Activated CD8-positive, alpha-beta T cell treated with anti-CD3 and anti-CD28 coated beads for 36 hours (primary cell): ENCODE results near the gene CACNA1C. TPM values are rescaled to one million over a fixed set of nuclear protein-coding genes. Genes with fewer than 3 reads are reported as not detected.

Experiments used
- ATAC-seq: fragments of 200-7000 bp; cut with Tn5 transposase; one replicate; pipeline ENCODE4 v1.10.0; 2021; ENCODE audit warnings: mild to moderate bottlenecking, moderate library complexity
- CTCF ChIA-PET: fragments of 350-600 bp; sonication (Branson Sonifier 250); formaldehyde crosslinking; loops from one replicate; lab custom pipeline; 2021; ENCODE audit warnings: antibody characterized with exemption; lab: Charles Lee
- POLR2A ChIA-PET: fragments of 350-600 bp; sonication (Branson Sonifier 250); formaldehyde crosslinking; loops from one replicate; lab custom pipeline; 2021; ENCODE audit warnings: antibody characterized with exemption; lab: Charles Lee
- DNase-seq: peaks from one replicate; pipeline ENCODE4 v3.0.0-alpha.2; 2020
- H3K27ac Mint-ChIP-seq: one replicate; pipeline ENCODE4 v1.8.0; 2021; ENCODE audit warnings: mild to moderate bottlenecking, mixed read lengths
- H3K27me3 Mint-ChIP-seq: one replicate; pipeline ENCODE4 v1.8.0; 2021; ENCODE audit warnings: mixed read lengths
- H3K36me3 Mint-ChIP-seq: one replicate; pipeline ENCODE4 v1.8.0; 2021; ENCODE audit warnings: low read depth, mixed read lengths
- H3K4me1 Mint-ChIP-seq: one replicate; pipeline ENCODE4 v1.8.0; 2021; ENCODE audit warnings: low read depth, mixed read lengths
- H3K4me3 Mint-ChIP-seq: one replicate; pipeline ENCODE4 v1.8.0; 2021; ENCODE audit warnings: mild to moderate bottlenecking, moderate library complexity, mixed read lengths
- H3K9me3 Mint-ChIP-seq: one replicate; pipeline ENCODE4 v1.8.0; 2021; ENCODE audit warnings: mixed read lengths
- CTCF ChIP-seq: fragments of 200-600 bp; IDR thresholded peaks from one replicate; pipeline ENCODE4 v1.8.0; 2022; ENCODE audit warnings: antibody characterized with exemption, mild to moderate bottlenecking
- intact Hi-C: fragments of 100-400 bp; cut with micrococcal nuclease; formaldehyde crosslinking; loops from one replicate; pipeline ENCODE4 v1.10.0; 2022
- total RNA-seq, 2 experiments: library from RNA; stranded (reverse); gene quantifications; one replicate each; pipeline ENCODE4 v1.2.3, GENCODE V29; 2021

The CACNA1C gene
- total RNA-seq, 2 experiments from 2014 or later: 0.02 to 0.05 TPM

DNA sequence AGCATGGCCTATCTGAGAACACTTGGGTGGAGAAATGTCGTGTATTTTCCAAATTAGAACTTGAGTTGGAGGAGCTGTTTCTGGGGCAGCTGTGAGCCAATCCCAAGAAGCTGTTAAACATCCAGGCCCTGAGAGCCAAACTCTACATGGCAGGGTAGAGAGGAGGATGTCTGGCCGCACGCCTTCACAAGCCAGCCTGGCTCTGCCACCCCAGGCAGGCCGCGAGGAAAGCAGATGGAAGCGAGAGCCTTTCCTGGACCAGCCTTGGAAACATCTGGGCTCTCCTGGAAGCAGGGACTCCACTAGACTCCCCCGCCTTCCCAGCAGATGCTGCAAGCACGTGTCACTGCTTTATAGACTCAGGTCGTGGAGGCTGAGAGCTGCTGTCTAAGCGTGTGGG, 429.2 kb downstream of the CACNA1C start:
- POLR2A ChIA-PET: no interaction called here
- DNase-seq (no peak), ATAC-seq (no peak)
- Mint-ChIP-seq H3K4me1 (no peaks in the 10 kb centered on the region), H3K9me3 (no peaks in the 10 kb centered on the region), H3K4me3 (no peak overlapping the region), H3K27me3 (no peaks in the 10 kb centered on the region), H3K27ac (no peak overlapping the region), H3K36me3 (no peaks in the 10 kb centered on the region)
- intact Hi-C loops: no loop called here
- CTCF ChIA-PET: no interaction called here
- no peak for TF ChIP-seq CTCF

DNA sequence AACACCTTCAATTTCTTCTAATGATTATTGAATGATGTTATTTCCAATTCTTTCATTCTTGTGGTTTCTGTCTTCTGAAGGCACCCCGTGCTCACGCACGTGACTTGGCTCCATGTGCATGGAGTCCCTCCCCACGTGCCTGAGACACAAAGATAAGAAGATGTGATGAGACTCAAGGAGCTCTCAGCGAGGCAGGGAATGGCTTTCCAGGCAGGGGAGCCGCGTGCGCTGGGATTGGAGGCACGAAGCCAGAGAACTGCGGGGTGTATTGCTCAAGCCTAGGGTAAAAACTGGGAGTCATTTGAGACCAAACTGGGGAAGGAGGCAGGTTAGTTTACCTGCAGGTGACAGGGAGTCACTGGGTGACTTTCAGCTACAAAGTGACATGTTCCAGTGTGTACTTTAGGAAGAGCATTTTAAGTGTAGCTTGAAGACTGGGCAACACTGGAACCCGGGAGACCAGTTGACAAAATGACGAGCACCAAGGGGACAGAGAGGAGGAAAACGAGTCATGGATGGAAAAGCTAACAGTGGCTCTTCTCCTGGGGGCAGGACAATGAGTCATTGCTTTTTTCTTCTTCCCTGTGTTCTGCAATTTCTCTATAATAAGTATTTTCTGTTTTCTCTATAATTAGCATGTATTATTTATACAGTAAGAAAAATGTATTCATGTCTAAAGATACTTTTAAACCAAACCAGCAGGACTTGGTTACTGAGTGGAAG, 430.3 kb downstream of the CACNA1C start:
- no peaks in the 10 kb centered on the region for H3K36me3 Mint-ChIP-seq
- H3K27ac Mint-ChIP-seq: no peak overlapping the region
- H3K9me3 Mint-ChIP-seq: no peaks in the 10 kb centered on the region
- CTCF ChIA-PET: no interaction called here
- intact Hi-C loops: no loop called here
- ATAC-seq (no peak), DNase-seq (no peak)
- POLR2A ChIA-PET: no interaction called here
- H3K4me1 Mint-ChIP-seq: no peaks in the 10 kb centered on the region
- no peaks in the 10 kb centered on the region for H3K27me3 Mint-ChIP-seq
- no peak overlapping the region for H3K4me3 Mint-ChIP-seq
- no peak for TF ChIP-seq CTCF

- H3K9me3 Mint-ChIP-seq: no peaks in the 10 kb centered on the region
- no peaks in the 10 kb centered on the region for H3K27me3 Mint-ChIP-seq
- H3K4me1 Mint-ChIP-seq: no peaks in the 10 kb centered on the region
- H3K4me3 Mint-ChIP-seq: no peak overlapping the region
- ChIA-PET CTCF (no interaction called here), POLR2A (no interaction called here)
- H3K36me3 Mint-ChIP-seq: no peaks in the 10 kb centered on the region
- intact Hi-C loops: no loop called here
- no peak overlapping the region for H3K27ac Mint-ChIP-seq
- DNase-seq: no peak
- no peak for ATAC-seq
- TF ChIP-seq CTCF: no peak
Measured at GRCh38 chr12:2483713-2484112, 430.9 kb downstream of the CACNA1C start.

DNA sequence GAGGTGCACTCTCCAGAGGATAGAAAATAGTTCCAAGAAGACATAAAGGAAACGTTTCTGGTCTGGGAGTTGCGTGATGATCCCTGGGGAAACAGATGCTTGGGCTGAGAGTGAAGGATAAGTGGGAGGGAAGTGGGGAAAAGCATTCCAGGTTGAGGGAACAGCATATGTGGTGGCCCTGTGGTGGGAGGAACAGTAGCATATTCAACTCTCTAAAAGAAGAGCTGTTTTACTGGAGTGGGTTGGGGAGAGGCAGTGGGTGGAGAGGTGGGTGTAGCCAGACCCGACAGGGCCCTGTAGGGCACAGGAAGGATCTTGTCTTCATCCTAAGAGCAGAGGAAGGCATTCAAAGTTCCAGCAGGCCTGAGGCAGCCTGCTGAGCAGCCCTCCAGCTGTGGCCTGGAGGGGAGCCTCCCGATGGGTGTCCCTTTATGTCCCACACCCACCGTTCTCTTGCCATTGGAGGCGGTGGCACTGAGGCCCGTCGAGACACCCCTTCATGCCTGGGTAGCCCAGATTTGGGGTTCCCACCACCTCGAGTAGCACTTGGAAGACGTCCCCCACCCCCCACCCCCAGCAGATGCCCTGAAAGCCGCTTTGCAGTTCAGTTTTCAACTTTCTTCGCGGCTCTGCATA, 431.5 kb downstream of the CACNA1C start:
- H3K4me1 Mint-ChIP-seq: no peaks in the 10 kb centered on the region
- no peak for ATAC-seq
- DNase-seq: no peak
- H3K9me3 Mint-ChIP-seq: no peaks in the 10 kb centered on the region
- POLR2A ChIA-PET: no interaction called here
- intact Hi-C loops: no loop called here
- no peaks in the 10 kb centered on the region for H3K36me3 Mint-ChIP-seq
- no peak overlapping the region for H3K27ac Mint-ChIP-seq
- no peak overlapping the region for H3K4me3 Mint-ChIP-seq
- CTCF ChIA-PET: no interaction called here
- TF ChIP-seq CTCF: no peak
- H3K27me3 Mint-ChIP-seq: no peaks in the 10 kb centered on the region

GRCh38 chr12:2485681-2486080, 432.9 kb downstream of the CACNA1C start:
- H3K4me3 Mint-ChIP-seq: no peak overlapping the region
- no peak for TF ChIP-seq CTCF
- no peaks in the 10 kb centered on the region for H3K4me1 Mint-ChIP-seq
- no peaks in the 10 kb centered on the region for H3K27me3 Mint-ChIP-seq
- DNase-seq (no peak), ATAC-seq (no peak)
- intact Hi-C loops: no loop called here
- H3K9me3 Mint-ChIP-seq: no peaks in the 10 kb centered on the region
- no peaks in the 10 kb centered on the region for H3K36me3 Mint-ChIP-seq
- H3K27ac Mint-ChIP-seq: no peak overlapping the region
- ChIA-PET POLR2A (no interaction called here), CTCF (no interaction called here)
